Testis (tissue), 2 donors: ENCODE measurements around the gene BOLA1.

Experiments used
- CTCF ChIP-seq, 3 experiments: fragments of 450-650 bp in 2 of 3; fragments of 200-600 bp in 1 of 3; sonication (generic) in 1 of 3; IDR thresholded peaks; one replicate each; pipeline ENCODE4 v1.5.1; 2016 to 2019; ENCODE audit warnings: antibody characterized with exemption in 3 of 3, mild to moderate bottlenecking in 2 of 3, moderate library complexity in 1 of 3
- POLR2A ChIP-seq: fragments of 450-650 bp; IDR thresholded peaks from one replicate; pipeline ENCODE4 v1.6.1; 2017; ENCODE audit warnings: antibody characterized with exemption, mild to moderate bottlenecking, moderate library complexity

GRCh38 chr1:149917571-149918144 is 18.3 kb downstream of the BOLA1 start, which contains the start of gene SV2A:
- TF ChIP-seq POLR2A (no peak), CTCF (IDR thresholded peaks at IDR 0.05) (no peak)
